ENCODE data around the gene NDST1.

NDST1 gene

DNA sequence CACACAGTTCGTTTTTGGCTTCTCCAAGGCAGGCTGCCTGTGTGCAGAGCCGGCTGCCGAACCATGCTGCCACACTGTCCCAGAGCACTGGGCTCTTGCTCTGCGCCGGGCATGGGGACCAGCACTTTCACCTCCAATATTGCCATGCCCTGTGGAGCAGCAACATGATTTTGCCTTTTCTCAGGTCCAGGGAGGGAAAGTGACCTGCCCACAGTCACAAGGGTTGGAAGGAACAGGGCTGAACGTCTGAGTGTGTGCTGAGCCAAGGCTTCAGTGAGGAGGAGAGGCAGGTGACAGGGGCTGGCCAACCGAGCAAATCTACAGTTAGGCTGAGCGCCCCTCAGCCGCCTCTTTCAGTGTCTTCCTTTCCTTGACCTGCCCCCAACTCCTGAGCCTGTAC, 98.5 kb downstream of the NDST1 start:
- DNase-seq (ENCODE audit: low read depth), result no peak

DNA sequence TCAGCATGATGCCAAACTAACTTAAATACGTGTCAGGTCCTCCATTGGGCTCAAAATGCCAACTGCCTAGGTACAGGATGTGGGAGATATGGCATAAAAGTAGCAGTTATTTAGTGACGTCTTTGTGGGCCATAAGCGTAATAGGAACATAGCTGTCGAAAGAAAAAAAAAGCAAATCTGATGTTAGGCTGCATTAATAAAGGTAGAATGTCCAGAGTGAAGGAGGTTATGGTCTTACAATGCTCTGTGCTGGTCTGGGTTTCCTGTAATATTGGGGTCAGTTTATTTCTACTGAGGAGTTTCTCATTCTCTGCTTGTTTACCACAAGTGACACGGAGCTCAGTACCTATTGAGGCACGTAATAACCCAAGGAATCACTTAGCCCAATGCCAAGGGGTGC, 99.2 kb downstream of the NDST1 start:
- DNase-seq (ENCODE audit: low read depth), result no peak

Measured in fibroblast of the conjunctiva (primary cell).